Measurements from ENCODE around the gene CNIH3.
"Not testable (repeated sequence)": the region's sequence is repeated elsewhere in the genome, so short reads cannot be mapped to it uniquely, and the experiment has no call there.

Gene CNIH3

DNA sequence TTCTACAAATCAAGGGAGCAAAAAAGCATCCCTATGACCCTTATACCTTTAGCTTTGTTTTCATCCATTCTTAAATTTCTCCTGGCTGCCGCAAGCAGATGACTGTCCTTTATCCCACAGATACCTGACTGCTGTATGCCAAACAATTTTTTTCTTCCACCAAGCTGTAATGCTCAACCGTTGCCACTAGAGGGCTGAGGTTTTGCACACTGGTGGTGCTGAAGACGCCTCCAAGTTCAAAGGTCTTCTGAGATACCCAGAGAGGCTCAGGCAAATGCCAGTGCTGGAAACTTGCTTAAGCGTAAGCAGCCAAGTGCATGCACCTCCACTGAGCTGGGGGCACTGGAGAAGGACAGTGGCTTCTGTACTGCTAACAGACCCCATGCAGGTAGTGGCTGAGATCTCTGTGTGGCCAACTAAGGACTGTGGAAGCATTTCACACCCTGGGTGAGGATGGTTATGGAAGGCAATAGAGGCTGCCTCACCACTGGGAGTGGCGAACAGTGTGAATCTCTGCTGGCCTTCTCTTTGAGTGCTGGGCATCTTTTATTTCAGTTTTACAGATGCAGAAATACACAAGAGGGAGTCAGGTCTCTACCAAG is 28.5 kb downstream of the CNIH3 start:
- peak; percentile 30 for DNase-seq

DNA sequence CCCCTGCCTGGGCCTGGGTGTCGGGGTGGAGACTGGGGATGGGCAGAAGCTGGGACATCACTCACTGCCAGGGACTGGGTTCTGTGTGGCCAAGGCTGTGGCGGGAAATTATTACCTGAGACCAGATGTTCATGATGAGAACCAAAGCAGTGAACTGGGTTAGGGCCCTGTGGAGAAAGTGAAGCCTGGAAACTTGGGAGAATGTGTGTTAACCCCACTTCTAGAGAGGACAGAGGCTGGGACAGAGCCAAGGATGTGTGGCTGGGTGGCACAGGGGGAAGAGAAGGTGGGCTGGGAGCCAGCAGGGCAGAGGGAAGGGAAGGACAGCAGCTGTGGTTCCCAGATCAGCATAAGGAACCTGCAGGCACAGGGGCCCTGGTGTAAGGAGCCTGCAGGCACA is 31.3 kb downstream of the CNIH3 start:
- no peak for DNase-seq

DNA sequence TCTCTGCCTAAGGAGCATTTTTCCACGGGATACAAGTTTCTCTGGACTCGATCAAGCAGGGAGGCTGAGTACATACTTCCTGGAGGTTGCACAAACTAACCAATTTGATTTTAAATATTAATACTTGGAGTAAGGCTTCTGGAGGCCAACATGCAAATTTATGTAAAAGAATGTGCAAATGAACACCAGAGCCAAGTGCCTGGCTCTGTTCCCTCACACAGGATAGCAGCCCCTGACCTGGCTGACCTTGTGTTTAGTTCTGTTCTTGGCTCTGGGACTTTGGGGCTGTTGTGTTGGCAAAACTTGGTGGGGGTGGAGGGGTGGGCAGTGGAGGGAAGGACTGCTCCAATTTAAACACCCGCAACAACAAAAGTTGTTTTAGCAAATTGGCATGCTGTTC is 34.2 kb downstream of the CNIH3 start:
- no peak for DNase-seq

DNA sequence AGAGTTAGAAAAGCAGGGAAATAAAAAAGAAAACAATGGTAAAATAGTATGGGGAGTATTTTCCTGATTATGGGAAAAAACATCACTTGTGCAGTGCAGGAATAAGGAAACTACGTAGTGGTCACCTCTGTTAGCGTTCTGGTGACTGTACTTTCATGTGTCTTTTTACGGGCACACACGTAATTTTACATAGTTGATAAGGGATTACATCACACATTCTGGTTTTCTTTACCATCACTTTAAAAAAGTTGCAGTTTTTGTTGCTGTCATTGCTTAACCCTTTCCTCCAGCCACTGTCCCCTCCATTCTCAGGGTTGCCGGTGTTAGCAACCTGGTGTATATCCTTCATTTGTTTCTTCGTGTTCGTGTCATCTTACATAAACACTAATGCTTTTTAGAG is 35.1 kb downstream of the CNIH3 start:
- DNase-seq, result no peak

DNA sequence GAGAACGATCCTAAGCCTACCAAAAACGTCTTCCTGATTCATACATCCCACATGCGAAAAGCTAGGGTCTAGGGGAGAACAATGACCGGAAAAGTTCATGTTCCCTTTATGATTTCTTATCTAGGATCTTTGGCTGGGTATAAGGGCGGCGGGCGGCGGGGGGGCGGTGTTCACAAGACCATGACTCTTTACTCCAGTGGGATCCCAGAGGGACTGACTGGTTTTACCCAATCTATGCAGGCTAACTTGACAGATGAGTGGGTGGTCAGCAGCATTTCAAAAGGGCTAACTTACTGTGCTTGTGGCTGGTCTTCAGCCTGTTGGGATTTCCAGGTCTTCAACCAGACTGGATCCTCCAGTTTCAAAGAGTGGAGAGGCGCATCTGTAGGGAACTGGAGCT is 40.3 kb downstream of the CNIH3 start:
- DNase-seq, result no peak

DNA sequence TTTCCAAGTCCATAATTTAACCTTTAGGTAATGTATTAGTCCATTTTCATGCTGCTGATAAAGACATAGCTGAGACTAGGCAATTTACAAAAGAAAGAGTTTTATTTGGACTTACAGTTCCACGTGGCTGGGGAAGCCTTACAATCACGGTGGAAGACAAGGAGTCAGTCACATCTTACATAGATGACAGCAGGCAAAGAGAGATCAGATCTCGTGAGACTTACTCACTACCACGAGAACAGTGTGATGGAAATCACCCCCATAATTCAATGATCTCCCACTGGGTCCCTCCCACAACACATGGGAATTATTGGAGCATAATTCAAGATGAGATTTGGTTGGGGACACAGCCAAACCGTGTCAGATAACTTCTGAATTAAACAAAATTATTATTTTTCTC is 44.0 kb downstream of the CNIH3 start:
- no peak for DNase-seq

DNA sequence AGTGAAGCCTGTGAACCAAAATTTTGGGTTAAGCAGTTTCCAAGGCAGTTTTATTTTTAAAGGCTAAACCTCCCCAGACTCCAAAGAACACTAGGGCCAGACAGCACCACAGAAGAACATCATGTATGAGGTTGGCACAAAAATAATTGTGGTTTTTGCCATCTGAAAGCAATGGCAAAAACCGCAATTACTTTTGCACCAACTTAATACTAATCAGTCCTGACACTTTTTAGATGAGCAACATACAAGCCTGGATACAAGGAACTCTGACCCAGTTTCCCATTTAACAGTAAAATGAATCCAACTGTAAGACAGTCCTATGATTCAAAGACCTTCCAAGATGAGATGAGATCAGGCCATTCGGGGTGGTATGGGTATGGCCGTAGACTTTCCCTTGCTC is 46.8 kb downstream of the CNIH3 start:
- DNase-seq, result no peak

DNA sequence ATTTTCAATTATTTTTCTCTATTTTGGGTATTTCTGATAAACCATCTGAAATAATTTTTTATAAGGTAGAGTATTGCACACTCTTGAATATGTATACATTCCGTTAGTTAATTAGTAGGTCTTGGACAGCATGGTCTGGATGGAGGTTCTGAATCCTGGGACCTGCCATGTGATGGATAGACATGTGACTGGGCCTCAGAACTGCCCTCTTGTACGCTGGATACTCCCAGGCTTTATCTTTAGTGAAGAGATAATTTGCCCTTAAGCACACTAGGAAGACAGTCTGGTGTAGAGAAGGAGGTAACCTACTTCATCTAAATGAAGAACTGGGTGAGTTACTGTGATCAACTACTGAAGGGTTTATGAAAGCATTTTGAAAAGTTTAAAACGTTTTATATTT is 48.9 kb downstream of the CNIH3 start:
- DNase-seq, result no peak

DNA sequence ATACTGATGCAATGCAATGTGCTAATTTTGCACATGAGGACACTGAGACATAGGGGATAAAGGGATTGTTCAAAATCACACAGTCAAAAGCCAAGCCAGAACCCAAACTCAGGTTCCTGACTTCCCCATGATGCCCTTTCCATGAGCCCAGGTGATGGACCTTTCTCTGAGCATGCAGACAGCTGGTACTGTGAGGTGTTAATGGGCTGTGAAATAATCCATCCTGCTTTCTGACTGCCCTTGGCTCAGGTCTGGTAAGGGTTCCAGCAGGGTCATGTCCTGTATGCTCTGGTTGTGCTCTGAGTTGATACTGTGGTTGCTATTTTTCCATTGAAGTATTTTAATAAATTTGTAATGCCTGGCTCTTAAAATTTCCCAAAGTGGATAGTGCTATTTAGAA is 50.0 kb downstream of the CNIH3 start:
- DNase-seq, result no peak

DNA sequence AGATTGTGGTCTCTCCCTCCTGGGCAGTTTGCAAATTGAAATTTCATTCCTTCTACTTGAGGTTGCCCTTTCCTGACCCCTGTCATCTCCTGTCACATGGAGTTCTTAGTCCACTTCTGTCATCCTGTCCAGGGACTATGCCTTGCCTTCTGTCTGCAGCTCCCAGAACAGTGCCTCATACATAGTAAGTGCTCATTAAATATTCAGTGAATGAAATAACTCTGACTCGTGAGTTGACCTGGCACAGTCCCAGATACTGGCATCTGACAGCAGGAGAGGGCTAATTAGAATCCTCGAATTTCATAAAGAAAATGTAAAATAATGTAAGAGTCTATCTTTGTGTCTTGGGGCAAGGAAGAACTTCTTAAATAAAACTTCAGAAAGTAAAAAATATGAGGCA is 50.8 kb downstream of the CNIH3 start:
- no peak for DNase-seq

DNA sequence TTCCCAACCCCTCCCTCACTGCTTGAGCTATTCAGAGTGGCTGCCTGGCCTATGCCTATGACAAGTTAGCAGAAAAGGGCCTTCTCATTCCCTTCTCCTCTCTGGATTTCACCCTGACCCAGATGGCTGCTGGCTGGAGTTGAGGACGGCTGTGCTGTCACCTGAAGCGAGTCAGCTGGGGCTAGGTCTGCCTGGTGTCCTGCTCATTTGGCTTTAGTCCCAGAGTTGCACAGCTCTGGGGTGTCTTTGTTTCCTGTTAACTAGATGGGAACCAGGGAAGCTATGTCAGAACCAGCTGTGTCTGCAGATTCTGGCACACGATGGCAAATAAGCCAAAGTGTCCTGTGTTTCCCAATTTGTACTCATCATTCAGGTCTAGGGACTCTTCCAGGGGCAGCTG is 52.9 kb downstream of the CNIH3 start:
- no peak for DNase-seq

DNA sequence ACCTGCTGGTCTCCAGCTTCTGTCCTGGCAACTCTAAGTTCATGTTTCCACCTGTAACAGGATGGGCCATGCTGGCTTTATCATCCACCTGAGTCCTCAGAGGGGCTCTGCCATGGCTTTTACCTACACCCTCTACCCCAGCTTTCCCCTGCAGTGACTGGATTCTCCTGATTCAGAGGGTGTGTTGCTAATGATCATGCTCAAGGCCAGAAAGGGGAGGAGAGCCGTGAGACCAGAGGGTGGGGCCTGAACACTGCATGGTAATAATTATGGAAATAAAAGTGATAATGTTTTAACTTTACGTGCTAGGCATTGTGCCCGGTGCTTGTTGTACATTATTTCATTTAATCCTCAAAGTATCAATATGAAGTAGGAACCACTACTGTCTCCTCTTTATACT is 53.3 kb downstream of the CNIH3 start:
- DNase-seq, result no peak

DNA sequence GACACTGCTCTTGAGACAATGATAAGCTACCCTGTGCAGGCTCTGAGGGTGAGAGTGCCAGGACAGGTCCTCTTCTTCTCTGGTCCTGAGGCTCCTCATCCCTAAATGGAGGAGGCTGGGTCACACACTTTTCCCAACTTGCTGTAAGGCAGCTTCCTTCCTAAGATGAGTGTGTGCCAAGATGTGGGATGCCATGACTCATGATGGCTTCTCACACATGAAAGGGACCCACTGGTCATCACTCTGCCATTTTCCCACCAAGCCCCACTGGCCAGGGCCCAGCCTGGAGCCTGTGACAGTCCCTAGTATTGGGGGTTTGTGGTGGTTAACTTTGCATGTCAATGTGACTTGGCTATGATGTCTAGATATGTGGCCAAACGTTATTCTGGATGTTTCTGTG is 54.4 kb downstream of the CNIH3 start:
- DNase-seq, result no peak

DNA sequence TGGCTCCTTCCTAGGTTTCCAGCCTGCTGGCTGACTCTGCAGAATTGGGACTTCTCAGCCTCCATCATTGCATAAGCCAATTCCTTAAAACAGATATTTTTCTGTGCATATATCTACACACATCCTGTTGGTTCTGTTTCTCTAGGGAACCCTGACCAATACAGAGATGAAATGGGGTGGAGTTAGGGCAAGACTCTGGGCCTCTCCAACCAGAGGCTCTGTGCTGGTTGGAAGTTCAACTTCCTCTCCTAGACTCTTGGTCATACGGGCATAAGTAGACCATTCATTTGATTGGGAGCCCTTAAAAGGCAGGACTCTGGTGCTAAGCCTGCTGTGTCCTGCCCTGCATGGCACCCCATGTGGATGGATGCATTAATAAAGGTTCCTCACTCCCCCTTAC is 55.0 kb downstream of the CNIH3 start:
- no peak for DNase-seq

DNA sequence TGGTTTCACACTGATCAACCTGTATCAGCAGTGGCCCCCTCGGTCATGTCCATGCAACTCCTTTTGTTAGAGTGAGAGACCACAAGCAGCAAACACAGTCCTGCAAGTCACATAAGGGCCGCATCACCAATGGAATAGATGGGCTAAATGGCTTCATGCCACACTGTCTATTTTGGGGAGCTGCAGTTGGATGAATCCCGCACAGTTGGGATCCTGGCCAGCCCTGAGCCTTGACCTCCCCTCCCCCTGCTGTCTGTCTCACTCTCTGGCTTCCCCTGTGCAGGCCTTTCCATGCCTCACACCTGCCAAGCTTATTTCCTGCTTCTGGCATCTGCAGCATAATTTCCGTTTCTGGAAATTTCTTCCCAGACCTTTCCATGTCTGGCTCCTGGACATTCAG is 57.0 kb downstream of the CNIH3 start:
- DNase-seq, result no peak

DNA sequence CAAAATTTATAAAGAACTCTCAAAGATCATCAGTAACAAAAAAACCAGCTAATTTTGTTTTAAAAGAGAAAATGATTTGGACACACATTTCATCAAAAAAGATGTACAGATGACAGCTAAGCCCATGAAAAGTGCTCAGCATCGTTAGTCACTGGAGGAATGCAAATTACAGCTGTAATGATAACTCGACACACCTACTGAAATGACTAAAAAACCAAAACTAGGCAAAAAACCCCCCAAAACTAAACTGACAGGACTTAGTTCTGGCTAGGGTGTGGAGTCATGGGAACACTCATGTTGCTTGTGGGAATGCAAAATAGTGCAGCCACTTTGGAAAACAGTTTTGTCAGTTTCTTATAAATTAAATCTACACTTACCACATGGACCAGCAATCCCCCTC is 59.5 kb downstream of the CNIH3 start:
- DNase-seq, result no peak

DNA sequence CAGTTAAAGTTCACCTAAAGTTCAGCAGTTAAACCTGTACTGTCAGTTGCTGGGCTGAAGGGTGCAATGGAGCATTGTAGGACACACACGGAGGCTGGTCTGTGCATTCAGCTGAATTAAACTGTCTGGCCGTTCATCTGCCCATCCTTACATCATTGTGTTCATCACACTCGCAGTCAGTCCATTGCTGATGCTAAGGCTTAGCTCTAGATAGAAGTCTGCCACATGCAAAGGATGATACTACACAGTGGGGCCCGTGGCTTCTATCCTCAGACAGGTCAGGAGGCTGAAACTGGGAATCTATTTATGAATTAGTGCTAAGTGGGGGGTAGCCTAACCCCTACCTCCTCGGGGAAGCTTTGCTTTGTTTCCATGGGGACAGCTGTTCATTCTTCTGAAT is 60.4 kb downstream of the CNIH3 start:
- no peak for DNase-seq

DNA sequence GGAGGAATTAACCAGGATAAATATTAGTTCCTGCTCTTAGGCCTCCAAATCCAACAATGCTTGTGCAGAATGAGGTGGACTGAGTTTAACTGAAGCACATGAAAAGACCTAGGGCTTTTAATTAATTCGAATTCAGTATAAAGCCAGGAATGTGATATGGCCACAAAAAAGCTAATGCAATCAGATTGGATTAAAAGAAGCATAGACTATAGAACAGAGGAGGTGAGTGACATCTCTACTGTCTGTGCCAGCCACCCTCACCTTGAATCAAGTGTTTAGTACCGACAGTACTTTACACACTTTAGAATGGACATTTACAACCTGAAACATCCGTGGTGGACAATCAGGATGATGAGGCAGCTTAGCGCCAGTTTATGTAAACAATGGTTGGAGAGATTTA is 62.1 kb downstream of the CNIH3 start:
- DNase-seq, result no peak

DNA sequence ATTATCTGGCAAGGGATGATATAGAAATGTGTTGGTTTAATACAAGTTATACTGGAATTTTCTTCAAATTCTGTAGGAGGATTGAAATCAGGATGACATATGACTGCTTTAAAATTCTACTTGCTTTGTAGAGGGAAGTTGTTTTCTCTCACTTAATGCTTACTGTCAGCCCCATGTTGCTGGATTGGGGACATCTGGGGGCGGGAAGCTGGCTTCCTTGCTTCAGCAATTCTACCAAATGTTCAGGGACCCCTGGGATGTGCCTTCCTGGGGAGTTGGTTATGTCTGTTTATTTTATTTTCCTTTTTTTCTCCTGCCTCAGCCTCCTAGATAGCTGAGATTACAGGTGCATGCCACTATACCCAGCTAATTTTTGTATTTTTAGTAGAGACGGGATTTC is 63.5 kb downstream of the CNIH3 start:
- DNase-seq, result no peak

DNA sequence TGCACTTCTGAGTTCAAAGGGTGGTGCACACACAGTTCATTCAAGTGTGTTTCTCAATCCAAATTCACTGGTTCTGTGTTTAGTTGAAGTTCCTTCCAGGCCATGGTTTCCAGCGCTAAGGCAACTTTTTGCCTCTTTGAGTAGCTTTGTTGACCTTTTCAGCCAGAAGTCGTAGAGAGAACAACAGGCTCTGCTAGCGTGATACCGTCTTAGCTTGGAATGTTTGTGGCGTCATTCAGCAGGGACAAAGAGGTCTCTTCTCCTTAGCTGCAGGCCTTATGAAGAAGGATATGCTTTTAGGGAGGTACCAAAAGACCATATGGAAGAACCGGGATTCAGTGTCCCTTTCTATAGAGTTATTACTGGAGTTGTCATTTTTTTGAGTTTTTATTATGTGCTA is 65.7 kb downstream of the CNIH3 start:
- DNase-seq, result no peak

DNA sequence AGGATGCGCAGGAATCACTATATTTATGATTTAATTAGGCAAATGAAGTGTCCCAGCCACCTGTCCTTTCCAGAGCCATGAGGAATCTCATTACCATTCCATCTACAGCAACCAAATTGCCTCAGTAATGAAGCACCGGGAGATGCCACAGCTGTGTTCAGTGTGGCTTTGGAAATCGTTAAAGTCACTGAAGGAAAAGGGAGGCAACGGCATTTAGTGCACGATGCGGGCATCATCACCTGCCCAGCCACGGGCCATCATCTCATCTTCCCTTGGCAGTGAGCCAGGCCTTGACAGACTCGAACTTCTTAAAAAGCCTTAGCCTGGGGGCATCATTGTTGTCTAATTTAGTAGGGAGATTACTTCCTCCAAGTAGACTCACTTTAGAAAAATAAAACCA is 67.8 kb downstream of the CNIH3 start:
- no peak for DNase-seq

DNA sequence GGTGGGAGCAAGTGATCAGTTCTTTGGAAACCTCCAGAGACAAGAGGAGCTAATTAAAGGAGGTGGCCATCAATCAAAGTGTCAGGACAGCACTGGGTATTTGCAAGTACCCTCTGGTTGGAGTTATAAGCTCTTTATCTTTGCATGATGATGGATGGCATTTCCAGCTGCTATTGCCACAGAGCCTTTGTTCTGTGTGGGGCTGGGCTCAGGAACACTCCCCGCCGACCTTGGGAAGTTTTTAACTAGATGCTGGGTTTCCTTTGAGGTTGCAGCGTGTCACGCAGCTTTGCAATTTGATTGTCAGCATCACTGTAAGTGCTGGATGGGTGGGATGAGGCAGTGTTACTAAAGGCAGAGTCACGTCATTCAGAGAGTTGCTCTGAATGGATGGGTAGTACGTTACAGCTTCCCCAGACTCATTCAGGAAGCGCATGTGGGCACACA is 68.9 kb downstream of the CNIH3 start:
- no peak for DNase-seq

DNA sequence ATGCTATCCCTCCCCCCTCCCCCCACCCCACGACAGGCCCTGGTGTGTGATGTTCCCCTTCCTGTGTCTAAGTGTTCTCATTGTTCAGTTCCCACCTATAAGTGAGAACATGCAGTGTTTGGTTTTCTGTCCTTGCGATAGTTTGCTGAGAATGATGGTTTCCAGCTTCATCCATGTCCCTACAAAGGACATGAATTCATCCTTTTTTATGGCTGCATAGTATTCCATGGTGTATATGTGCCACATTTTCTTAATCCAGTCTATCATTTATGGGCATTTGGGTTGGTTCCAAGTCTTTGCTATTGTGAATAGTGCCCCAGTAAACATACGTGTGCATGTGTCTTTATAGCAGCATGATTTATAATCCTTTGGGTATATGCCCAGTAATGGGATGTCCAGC is 70.0 kb downstream of the CNIH3 start:
- not testable (repeated sequence) for DNase-seq

DNA sequence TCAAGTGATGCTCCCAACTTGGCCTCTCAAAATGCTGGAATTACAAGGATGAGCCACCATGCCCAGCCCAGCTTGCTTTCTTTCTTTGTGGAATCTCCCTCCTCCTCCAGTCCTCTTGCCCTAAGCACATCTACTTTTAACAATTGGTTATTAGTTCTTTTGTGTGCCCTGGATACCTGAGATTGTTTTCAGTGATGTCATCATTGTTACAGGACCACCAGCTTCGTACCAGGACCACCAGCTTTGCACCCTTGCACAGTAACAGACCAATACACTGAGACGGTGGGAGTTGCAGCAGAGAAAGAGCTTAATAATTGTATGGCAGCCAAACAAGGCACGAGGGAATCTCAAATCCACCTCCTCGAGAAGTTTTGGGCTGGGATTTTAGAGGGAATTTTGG is 71.3 kb downstream of the CNIH3 start:
- DNase-seq, result no peak

DNA sequence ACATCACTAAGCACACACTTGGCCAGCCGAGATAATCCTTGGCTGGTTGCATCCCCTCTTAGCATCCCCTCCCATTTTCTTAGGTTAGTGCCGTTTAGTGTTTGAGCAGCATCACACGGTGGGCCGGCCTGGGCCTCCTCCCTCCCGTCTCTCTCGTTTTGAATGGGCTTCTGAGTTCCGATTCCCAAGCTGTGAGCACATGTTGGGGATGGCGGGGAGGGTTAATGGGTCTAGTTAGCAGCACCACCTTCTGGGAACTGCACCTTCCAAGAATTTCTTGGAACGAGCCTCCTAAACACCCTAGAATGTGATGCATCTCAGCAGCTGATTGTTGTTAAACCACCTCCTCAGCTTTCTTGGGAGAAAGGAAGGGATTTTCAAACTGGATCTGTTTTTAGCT is 73.3 kb downstream of the CNIH3 start:
- no peak for DNase-seq

DNA sequence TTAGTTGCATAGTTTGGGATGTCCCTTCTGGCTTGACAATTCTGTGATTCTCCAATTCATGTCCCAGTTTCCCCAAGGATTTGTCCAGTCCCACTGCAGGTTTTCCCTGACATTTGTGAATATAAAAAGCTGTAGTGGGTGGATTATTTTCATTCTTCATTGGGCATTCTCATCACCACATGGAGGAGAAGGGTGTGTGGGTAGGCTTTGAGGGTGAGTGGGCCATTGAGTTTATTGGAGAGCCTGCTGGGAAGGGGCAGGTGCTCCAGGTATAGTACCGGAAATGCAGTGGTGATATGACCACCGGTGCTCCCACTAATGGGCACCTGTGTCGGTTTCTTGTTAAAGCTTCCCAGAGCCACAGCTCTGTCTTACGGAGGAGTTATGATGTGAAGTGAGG is 74.5 kb downstream of the CNIH3 start:
- no peak for DNase-seq

Data from activated effector memory CD4-positive, alpha-beta T cell treated with Interleukin-2 at 50 U/mL for 16 hours (primary cell).